CD1c-positive myeloid dendritic cell (primary cell): Measurements from ENCODE around the gene FGF1.

Source experiments
- DNase-seq: peaks from one replicate; pipeline ENCODE4 v3.0.0-alpha.2; 2016; ENCODE audit errors: extremely low spot score

FGF1 gene

GRCh38 chr5:142612494-142613270 is 73.2 kb downstream of the FGF1 start:
- DNase-seq: no peak

- DNase-seq: peak; percentile 47
These were observed 74.7 kb downstream of the FGF1 start for GRCh38 chr5:142611154-142611553.

DNA sequence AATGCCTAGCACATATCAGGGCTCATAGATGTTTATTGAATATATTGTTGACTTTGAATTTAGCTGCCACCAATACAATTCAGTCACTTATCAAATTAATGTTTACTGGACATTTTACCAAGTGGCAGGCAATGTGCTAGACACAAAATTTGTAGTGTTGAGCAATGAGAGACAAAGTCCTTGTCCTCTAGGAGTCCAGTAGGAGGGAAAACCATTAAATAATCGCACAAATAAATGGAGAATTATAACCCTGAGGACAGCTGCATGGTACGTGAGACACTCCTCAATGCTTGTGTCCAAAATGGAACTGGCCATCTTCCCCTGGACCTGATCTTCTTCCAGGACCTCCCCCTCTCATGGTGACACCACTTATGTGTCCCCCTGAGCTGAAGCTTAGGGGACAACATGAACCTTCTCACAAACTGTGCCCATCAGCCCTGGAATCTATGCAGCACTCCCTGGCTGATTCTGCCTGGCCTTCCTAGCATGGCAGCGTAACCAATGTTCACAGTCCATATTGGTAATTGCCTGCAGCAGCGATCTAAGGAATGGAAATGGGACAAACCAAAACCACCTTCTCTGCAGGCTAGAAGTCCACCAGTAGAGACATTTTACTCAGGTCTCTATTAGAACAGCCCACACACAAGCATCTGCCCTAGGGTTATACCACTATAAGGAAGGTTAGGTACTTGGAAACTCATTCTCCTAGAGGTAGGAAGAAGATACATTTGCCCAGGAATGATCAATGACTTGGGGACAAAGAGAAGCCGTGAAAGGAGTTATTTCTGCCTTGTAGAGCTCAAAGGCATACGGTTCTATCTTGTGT is 75.5 kb downstream of the FGF1 start:
- DNase-seq: no peak

- no peak for DNase-seq
These were observed 76.7 kb downstream of the FGF1 start for GRCh38 chr5:142609142-142609541.

GRCh38 chr5:142608081-142608480 is 77.8 kb downstream of the FGF1 start:
- DNase-seq: no peak

DNA sequence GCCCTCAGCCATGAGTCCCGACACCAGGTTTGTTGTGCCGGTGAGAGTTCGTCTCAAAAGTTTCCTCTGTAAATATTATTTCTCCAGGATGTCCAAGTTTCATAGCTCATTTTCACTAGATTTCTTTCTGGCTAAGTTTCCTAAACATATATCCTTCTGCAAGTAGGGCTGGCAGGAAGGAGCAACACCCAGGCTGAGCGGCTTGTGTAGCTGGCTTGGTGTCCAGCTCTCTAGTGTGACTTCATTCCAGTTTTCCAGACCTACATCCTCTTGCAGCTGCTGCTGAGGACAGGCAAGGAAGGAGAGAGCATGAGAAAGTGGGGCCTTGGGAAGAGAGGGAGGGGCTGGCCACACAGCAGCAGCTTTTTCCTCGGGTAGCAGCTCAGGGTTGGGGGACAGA is 80.3 kb downstream of the FGF1 start:
- DNase-seq: no peak

DNA sequence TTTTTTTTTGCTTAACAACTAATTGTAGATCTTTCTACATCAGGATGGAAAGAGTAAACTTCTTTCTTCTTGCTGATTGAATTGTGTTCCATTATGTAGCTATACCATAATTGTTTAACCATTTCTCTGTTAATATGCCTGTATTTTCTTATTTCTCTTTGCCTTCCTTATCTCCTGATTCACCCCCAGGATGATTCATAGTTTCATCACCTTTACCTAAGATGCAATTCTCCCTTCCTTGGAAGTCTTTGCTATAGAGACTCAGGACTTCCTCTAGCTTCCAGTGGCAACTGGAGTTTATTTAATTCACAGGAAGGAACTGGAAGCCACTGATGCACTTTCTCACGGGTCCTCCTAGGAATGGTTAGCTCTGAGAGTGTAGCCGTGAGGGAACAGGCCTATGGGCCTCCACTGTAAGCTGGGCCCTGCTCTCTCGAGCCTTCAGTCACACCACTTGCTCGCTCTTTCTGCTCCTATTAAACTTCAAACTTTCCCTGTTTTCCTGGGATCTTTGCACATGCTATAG is 83.1 kb downstream of the FGF1 start:
- DNase-seq: no peak

DNA sequence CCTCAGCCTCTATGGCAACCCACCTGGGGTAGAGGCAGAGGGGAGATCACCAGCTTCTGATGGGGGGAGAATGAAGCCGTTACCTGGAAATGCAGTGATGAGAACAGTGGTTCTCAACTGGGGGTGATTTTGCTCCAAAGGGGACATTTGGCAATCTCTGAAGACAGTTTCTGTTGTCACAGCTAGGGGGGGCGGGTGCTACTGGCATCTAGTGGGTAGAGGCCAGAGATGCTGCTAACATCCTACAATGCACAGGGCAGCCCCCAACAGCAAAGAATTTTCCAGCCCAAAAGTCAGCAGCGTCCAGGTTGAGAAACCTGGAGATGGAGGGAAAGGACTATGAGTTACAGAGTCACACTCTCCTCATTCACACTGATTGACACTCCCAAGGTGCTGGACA is 84.5 kb downstream of the FGF1 start:
- DNase-seq: no peak

GRCh38 chr5:142600611-142601358 is 85.1 kb downstream of the FGF1 start:
- no peak for DNase-seq

- DNase-seq: no peak
These were observed 85.8 kb downstream of the FGF1 start for GRCh38 chr5:142600092-142600491.

DNA sequence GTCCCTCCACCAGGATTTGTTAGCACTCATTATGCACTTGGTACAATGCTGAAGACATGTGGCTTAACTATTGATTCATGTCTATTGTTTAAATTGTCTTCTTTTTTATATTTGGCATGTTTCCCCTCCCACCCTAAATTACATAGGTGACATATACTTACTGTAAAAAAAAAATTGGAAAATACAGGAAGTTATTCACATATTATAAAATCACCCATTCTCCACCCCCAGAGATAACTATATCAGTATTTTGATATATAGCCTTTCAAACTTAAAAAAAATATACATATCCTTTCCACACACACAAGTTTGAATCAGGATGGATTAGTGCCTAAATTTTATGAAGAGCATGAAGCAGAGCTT is 87.6 kb downstream of the FGF1 start:
- no peak for DNase-seq

GRCh38 chr5:142597546-142598337 is 88.1 kb downstream of the FGF1 start:
- DNase-seq: no peak

DNA sequence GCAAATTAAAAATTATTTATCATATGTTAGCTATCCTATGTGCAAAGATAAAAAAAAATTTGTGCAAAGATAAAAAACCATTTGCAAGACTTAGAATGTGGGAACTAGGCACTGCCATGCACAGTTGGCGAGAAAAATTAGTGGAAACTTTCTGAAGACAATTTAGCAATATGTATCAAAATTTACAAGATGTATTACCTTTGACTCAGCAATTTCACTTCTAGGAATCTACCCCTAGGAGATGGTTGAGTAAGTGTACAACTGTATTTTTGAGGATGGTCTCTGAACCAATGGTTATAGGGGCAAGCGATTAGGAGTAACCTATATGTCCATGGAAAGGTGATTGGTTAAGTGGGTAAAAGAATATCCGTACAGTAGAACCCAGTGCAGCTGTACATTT is 88.9 kb downstream of the FGF1 start:
- DNase-seq: no peak

- no peak for DNase-seq
These were observed 93.5 kb downstream of the FGF1 start for GRCh38 chr5:142592365-142592764.

DNA sequence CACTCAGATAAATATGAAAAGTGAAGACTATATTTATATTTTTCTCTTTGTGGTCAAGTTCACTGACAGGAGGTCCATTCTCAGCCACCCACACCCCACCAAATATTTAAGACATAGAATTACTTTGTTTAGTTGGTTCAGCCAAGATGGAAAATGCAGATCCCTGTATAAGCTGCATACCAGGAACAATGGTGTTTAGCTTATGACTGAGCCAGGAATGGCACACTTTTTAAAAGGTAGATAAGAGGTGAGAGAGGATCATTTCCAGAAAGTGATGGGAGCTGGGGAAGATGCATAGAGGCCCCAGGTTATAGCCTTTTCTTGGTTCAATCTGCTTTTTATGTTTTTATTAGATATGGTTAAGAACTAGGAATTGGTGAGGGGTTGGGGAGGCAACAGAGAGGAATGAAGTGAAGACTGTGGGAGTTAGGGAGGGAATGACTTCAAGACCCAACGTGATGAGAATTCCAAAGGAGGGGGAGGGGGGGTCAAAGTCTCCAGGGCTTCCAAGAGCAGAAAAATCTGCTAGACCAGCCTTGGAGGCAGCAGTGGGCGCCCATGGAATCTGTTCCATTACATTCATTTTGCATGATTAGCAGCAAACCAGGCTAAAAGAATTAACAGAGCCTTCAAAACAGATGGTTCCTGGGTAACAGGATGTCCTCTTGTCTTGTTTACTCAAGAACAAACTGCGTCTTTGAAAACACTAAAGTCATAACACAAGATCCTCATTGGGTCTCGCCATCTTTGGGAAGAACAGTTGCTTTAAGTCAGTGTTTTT is 95.2 kb downstream of the FGF1 start:
- DNase-seq: no peak

GRCh38 chr5:142589720-142590119 is 96.2 kb downstream of the FGF1 start:
- no peak for DNase-seq

DNA sequence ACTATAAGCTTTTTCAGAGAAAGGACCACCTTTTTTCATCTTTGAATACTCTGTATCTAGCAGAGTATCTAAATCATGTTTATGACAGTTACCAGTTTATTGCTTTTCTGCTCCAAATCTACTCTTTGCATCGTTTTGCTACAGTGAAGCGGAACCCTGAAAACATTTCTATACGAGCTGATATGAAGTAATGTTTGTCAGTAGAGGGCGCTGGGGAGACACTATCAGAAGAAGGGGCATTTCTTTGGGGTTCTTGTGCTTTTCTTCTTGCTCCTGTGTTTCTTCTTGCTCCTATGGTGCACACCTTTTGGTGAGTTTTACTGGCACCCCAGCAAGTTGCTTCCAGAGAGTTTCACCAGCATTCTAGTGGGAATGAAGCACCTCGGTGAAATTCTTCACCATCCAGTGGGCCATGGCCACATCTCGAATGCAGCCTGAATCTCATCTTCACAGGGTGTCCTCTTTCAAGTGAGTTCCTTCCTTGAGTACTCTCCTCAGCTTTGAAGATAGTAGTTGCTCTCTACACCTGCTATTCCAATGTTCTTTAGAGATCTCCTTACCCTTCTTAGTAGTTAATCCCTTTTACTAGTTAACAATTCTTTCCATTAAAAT is 98.4 kb downstream of the FGF1 start:
- DNase-seq: peak; percentile 32

GRCh38 chr5:142586552-142586951 is 99.3 kb downstream of the FGF1 start:
- no peak for DNase-seq

DNA sequence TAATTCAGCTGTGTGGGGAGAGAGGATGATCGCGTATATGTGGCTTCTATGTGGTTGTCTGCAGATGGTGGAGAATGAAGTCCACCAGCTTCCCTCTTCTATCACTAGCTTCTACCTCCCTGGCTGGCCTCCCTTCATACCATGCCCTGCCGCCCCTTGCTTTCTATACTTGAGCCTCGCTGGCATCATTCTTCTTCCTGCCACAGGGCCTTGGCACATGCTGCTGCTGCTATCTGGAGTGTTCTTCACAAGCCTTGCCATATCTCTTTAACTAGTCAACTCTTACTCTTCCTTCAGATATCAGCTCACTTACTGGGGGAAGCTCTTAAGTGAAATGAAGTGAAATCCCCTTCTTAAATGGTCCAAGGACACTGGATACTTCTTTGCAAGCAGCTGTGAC is 100.4 kb downstream of the FGF1 start:
- no peak for DNase-seq

GRCh38 chr5:142584891-142585290 is 101.0 kb downstream of the FGF1 start:
- no peak for DNase-seq
